ENCODE results near the gene ZBTB7C. TPM values are rescaled to one million over a fixed set of nuclear protein-coding genes. Genes with fewer than 3 reads are reported as not detected.

Gene ZBTB7C
- total RNA-seq, 1 donor from 2014 or later, result 7.4 TPM

DNA sequence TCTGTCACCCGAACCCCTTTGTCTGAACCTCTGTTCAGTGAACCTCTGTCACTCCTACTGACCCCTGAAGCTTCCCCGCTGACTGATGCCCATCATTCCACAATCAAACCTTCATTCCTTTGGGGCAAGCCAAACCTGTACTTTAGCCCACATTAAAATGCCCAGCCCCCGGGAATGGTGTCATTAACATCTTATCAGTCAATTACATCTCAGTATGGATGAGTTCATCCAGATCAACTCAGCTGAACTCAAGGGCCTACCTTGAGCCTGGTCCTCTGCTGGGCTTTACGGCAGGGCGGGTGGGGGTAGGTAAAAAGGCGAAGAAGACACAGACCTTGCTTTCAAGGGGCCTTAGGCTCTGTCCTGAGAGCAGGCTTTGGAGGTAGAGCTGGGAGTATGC is 324.3 kb downstream of the ZBTB7C start:
- Mint-ChIP-seq H3K36me3 (no peaks in the 10 kb centered on the region), H3K27ac (no peak overlapping the region), H3K4me3 (no peak overlapping the region), H3K27me3 (ENCODE audit: low read depth) (no peaks in the 10 kb centered on the region), H3K9me3 (no peaks in the 10 kb centered on the region), H3K4me1 (peaks cover 15% of the 10 kb centered on the region)
- TF ChIP-seq, protein P1, sequence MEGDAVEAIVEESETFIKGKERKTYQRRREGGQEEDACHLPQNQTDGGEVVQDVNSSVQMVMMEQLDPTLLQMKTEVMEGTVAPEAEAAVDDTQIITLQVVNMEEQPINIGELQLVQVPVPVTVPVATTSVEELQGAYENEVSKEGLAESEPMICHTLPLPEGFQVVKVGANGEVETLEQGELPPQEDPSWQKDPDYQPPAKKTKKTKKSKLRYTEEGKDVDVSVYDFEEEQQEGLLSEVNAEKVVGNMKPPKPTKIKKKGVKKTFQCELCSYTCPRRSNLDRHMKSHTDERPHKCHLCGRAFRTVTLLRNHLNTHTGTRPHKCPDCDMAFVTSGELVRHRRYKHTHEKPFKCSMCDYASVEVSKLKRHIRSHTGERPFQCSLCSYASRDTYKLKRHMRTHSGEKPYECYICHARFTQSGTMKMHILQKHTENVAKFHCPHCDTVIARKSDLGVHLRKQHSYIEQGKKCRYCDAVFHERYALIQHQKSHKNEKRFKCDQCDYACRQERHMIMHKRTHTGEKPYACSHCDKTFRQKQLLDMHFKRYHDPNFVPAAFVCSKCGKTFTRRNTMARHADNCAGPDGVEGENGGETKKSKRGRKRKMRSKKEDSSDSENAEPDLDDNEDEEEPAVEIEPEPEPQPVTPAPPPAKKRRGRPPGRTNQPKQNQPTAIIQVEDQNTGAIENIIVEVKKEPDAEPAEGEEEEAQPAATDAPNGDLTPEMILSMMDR (IDR thresholded peaks at IDR 0.05; ENCODE audit: unreplicated experiment), result no peak
- DNase-seq (ENCODE audit: low spot score in 2 of 2, unreplicated experiment in 2 of 2), result no peak

DNA sequence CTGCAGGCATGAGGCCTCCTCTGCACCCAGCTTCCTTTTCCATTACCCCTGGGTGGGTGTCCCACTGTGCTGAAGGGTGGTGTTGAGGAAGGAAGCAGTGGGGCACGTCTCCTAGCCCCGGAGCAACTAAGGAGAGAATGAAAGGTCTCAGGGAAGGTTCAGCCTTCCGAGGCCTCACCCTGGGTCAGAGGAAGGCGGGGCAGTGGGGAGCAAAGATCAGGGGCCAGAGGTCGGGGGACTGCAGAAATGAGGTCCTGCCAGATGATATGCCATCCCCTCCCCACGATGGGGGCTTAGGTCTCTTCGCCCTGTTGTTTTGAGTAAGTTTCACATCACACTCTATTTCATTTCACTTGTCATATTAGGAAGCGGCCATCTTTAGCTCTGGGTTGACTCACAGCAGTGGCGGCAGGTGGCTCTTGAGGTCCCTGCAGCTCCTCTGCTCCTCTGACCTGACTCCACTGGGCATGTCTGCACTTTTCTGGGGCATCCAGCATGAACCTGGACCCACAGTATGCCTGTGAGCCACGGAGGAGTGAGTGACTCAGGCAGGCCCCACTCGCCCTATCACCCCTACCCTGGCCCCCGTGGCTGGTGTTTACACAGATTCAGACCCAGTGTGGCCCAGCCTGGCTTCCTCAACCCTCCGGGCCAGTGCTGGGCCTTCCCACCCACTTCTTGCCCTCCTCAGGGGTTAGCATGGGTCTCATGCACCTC is 325.0 kb downstream of the ZBTB7C start:
- H3K9me3 Mint-ChIP-seq, result no peaks in the 10 kb centered on the region
- H3K36me3 Mint-ChIP-seq, result no peaks in the 10 kb centered on the region
- no peaks in the 10 kb centered on the region for H3K27me3 Mint-ChIP-seq (ENCODE audit: low read depth)
- TF ChIP-seq, protein P1 (IDR thresholded peaks at IDR 0.05; ENCODE audit: unreplicated experiment), result no peak
- H3K27ac Mint-ChIP-seq, result no peak overlapping the region
- H3K4me1 Mint-ChIP-seq, result peaks cover 15% of the 10 kb centered on the region
- H3K4me3 Mint-ChIP-seq, result no peak overlapping the region
- no peak for DNase-seq (ENCODE audit: low spot score in 2 of 2, unreplicated experiment in 2 of 2)

DNA sequence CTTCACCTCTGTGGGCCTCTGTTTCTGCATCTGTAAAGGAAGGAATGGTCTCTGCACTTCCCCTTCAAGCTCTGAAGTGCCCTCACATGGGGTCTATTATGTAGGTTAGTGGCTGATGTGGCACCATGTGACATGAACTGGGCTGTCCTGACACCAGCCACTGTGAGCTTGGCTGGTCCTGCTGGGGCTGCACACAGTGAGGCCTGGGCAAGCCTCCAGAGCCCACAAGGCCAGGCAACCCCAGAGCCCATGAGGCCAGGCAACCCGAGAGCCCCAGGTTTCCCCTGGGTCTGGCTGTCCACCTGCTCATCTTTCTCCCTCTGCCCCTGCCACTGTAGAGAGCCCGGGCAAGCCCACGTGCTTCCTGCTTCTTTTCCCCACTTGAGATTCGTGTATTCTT is 328.6 kb downstream of the ZBTB7C start:
- no peak overlapping the region for H3K4me3 Mint-ChIP-seq
- TF ChIP-seq, protein P1 (IDR thresholded peaks at IDR 0.05; ENCODE audit: unreplicated experiment), result no peak
- no peaks in the 10 kb centered on the region for H3K27me3 Mint-ChIP-seq (ENCODE audit: low read depth)
- no peaks in the 10 kb centered on the region for H3K36me3 Mint-ChIP-seq
- H3K27ac Mint-ChIP-seq, result no peak overlapping the region
- H3K4me1 Mint-ChIP-seq, result peaks cover 9% of the 10 kb centered on the region
- no peak for DNase-seq (ENCODE audit: low spot score in 2 of 2, unreplicated experiment in 2 of 2)
- no peaks in the 10 kb centered on the region for H3K9me3 Mint-ChIP-seq

DNA sequence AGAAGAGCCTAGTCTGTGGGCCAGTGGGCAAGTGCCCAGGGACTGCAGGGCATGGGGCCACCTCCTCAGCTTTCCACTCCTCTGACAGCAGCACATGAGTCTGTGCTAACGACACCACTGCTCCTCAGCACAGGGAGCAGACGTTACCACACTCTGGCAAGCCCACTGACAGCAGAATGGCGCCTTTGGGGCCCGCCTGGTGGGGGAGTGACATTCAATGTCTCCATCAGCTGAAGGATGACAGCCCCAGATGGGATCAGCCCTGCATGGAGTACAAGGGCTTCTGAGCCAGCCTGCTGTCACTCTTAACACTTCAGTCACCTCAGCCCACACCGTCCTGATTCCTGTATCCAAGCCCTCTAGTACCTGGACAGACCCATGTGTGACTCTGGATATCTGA is 329.3 kb downstream of the ZBTB7C start:
- H3K27me3 Mint-ChIP-seq (ENCODE audit: low read depth), result no peaks in the 10 kb centered on the region
- no peaks in the 10 kb centered on the region for H3K36me3 Mint-ChIP-seq
- no peak overlapping the region for H3K4me3 Mint-ChIP-seq
- peaks cover 10% of the 10 kb centered on the region for H3K4me1 Mint-ChIP-seq
- DNase-seq (ENCODE audit: low spot score in 2 of 2, unreplicated experiment in 2 of 2), result no peak
- TF ChIP-seq, protein P1 (IDR thresholded peaks at IDR 0.05; ENCODE audit: unreplicated experiment), result no peak
- H3K27ac Mint-ChIP-seq, result no peak overlapping the region
- no peaks in the 10 kb centered on the region for H3K9me3 Mint-ChIP-seq

DNA sequence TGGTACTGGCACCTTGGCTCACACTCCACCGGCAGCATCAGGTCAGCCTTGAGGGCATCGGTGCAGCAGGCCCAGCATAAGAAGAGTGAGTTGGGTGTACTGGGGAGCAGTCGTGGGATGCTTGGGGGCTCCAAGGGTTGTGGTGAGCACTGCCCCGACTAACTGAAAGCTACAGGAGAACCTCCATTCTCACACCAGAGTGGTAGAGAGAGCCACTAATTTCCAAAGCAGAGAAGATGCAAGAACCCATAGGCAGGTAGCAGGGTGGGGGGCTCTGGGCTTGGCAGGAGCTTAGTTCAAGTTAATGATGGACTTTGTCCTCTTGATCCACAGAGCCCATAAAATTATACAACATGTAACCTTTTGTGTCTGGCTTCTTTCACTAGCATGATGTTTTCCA is 330.7 kb downstream of the ZBTB7C start:
- no peak for DNase-seq (ENCODE audit: low spot score in 2 of 2, unreplicated experiment in 2 of 2)
- no peaks in the 10 kb centered on the region for H3K27me3 Mint-ChIP-seq (ENCODE audit: low read depth)
- H3K36me3 Mint-ChIP-seq, result no peaks in the 10 kb centered on the region
- H3K4me1 Mint-ChIP-seq, result peaks cover 9% of the 10 kb centered on the region
- TF ChIP-seq, protein P1 (IDR thresholded peaks at IDR 0.05; ENCODE audit: unreplicated experiment), result no peak
- no peak overlapping the region for H3K27ac Mint-ChIP-seq
- no peaks in the 10 kb centered on the region for H3K9me3 Mint-ChIP-seq
- no peak overlapping the region for H3K4me3 Mint-ChIP-seq

Data from mesothelial cell of epicardium (in vitro differentiated cells).